RCC 7860 (cell line): ENCODE results near the gene SFXN2.
"Not testable (repeated sequence)": the region's sequence is repeated elsewhere in the genome, so short reads cannot be mapped to it uniquely, and the experiment has no call there.

Source experiments
- DNase-seq: peaks from one replicate; pipeline ENCODE4 v3.0.0-alpha.2; 2015; ENCODE audit warnings: low spot score
- FAIRE-seq: peaks from 2 replicates; lab custom pipeline; 2012; peaks lifted over from hg19 to GRCh38; lab: Jason Lieb, UNC

The SFXN2 gene

GRCh38 chr10:102718220-102718619 lies 3.8 kb downstream of the SFXN2 start:
- FAIRE-seq = no peak
- DNase-seq = no peak

GRCh38 chr10:102720337-102720736 lies 5.9 kb downstream of the SFXN2 start:
- DNase-seq (no peak), FAIRE-seq (no peak)

- FAIRE-seq (no peak), DNase-seq (no peak)
Measured at GRCh38 chr10:102720775-102721301, 6.4 kb downstream of the SFXN2 start.

- FAIRE-seq = no peak
- no peak for DNase-seq
Measured at GRCh38 chr10:102721954-102722353, 7.5 kb downstream of the SFXN2 start.

- DNase-seq (no peak), FAIRE-seq (no peak)
Measured at GRCh38 chr10:102723989-102724388, 9.6 kb downstream of the SFXN2 start.

GRCh38 chr10:102726274-102726673 lies 11.8 kb downstream of the SFXN2 start:
- no peak for DNase-seq
- FAIRE-seq = no peak

- peak; percentile 39 for DNase-seq
- FAIRE-seq = no peak
Measured at GRCh38 chr10:102727037-102727818, 12.8 kb downstream of the SFXN2 start.

GRCh38 chr10:102729029-102730026 lies 14.9 kb downstream of the SFXN2 start:
- FAIRE-seq = peak; percentile 52

GRCh38 chr10:102731222-102731800 lies 16.9 kb downstream of the SFXN2 start:
- FAIRE-seq = no peak
- DNase-seq = no peak

More at GRCh38 chr10:102729029-102730026, 14.9 kb downstream of the SFXN2 start:
- DNase-seq = peak; percentile 60

GRCh38 chr10:102732661-102733060 lies 18.2 kb downstream of the SFXN2 start:
- DNase-seq = no peak
- no peak for FAIRE-seq

GRCh38 chr10:102735065-102735562 lies 20.7 kb downstream of the SFXN2 start:
- DNase-seq (no peak), FAIRE-seq (no peak)

GRCh38 chr10:102738692-102739121 lies 24.3 kb downstream of the SFXN2 start:
- no peak for DNase-seq
- FAIRE-seq = no peak

- no peak for FAIRE-seq
Measured at GRCh38 chr10:102740229-102740628, 25.8 kb downstream of the SFXN2 start.

GRCh38 chr10:102741726-102742237 lies 27.3 kb downstream of the SFXN2 start:
- FAIRE-seq (no peak), DNase-seq (no peak)

More at GRCh38 chr10:102740229-102740628, 25.8 kb downstream of the SFXN2 start:
- no peak for DNase-seq

- not testable (repeated sequence) for FAIRE-seq, DNase-seq
Measured at GRCh38 chr10:102742313-102742712, 27.9 kb downstream of the SFXN2 start.

- no peak for DNase-seq
- no peak for FAIRE-seq
Measured at GRCh38 chr10:102743078-102743587, 28.7 kb downstream of the SFXN2 start.

GRCh38 chr10:102743588-102744373 lies 29.3 kb downstream of the SFXN2 start, which contains the start of gene WBP1L:
Gene WBP1L, plus strand, starts transcription at chr10:102743948. Its CDS starts 106 bp downstream, at chr10:102744054.
- FAIRE-seq = peak; percentile 97
- peak; percentile 99 for DNase-seq

GRCh38 chr10:102744374-102745051 lies 30.1 kb downstream of the SFXN2 start:
- DNase-seq = no peak
- no peak for FAIRE-seq

GRCh38 chr10:102745157-102745556 lies 30.7 kb downstream of the SFXN2 start:
- no peak for FAIRE-seq

More at GRCh38 chr10:102745157-102745556, 30.7 kb downstream of the SFXN2 start:
- DNase-seq = no peak
